COLO668 (cell line): ENCODE results near the gene MIS12.
A peak's percentile ranks its signal among the peaks of the same experiment; 100 is the strongest.

ENCODE experiments used
- DNase-seq: peaks from one replicate; lab custom pipeline; 2025; ENCODE audit not compliant: unreplicated experiment; lab: John Stamatoyannopoulos, UW

MIS12 gene

DNA sequence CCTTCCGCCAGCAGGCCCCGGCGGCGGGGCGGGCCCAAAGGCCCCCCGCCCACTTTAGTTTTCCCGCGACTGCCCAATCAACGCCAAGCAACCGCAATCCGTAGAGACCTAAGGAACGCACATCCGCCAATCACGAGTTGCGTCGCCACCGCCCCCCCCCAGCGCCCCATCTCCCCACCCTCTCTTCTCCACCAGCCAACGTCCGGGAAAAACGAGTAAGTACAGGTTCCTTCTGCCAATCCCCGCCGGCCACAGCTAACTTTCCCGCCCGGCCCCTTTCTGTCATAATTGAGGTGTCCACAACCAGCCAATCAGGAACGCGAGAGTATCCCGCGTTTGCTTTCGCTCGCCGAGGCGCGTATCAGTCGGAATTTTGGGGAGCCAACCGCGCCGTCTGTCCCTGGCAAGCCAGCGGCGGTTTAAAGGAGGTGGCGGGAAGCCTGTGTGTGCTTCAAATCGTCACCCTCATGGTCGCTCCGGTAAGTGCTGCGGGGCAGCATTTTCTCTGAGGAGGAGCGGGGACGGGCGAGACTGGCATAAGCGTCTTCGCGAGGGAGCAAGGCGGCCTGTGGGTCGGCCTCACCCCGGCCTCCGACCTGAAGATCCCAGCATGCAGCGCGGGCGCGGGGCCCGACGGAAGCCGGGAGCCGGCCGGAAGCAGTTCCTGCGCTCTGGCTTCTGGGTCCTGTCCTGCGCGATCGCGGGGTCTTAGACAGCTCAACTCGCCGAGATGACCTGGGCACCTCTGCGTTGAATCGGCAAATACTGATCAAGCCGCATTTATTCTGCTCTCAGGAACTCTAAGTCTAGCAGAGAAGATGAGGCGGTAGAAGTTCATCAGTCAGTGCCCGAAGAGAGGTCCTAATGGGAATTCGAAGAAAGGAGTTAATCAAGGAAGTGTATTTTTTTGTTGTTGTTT, at the start of gene MIS12:
MIS12 (plus strand) TSS at position 361 of the 919 bp plus-strand sequence. CDS start 2,297 bp downstream, outside the sequence.
- DNase-seq: peak; percentile 92

DNA sequence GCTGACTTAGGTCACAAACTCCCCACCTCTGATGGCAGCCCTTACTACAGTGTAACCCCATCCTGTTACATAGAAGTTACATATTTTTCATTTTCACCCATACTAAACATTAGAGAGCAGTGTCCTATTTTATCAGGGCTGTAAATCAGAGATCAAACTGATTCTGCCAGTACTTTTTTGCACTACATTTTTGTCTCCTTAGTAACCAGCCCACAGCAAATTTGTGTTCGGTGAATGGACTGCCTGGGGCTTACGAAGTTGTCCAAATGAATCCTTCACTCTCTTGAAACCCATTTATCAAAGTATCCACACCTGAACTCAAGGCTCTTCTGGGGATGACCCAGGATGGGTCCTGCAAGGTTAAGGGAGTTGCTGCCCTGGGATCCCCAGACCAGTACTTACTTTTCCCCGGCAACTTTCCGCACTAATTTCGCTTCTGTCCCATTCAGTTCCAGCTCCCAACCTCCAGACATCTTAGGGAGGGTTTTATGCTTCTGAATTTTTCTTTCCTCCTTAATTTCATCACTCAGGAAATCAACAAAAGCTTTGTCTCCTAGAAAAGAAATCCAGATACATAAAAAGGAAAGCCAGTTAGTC, 48.5 kb upstream of the MIS12 start:
- no peak for DNase-seq

GRCh38 chr17:5438716-5439445, 47.5 kb upstream of the MIS12 start, which contains the start of gene C1QBP:
TSS of gene C1QBP (minus strand) at chr17:5439155. CDS start at chr17:5439073, 82 bp downstream.
- peak; percentile 89 for DNase-seq

- DNase-seq: no peak
These were observed 47.0 kb upstream of the MIS12 start for GRCh38 chr17:5439446-5439764.

DNA sequence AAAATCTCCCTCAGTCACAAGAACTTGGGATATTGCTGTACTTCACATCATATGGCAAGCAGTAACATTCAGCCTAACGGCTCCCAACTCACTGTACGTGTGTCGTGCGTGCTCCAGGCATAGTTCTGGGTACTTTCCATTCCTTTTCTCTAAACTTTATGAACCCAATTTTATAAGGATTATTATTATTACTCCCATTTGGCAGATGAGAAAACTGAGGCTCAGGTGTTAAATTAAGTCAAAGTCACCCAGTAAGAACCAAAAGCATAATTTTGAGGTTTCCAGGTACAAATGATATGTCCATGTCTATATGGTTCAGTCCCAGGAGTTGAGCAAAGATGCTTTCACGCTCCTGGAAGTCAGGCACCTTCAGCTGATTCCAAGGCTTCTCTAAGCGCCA, 42.6 kb upstream of the MIS12 start:
- DNase-seq: no peak

DNA sequence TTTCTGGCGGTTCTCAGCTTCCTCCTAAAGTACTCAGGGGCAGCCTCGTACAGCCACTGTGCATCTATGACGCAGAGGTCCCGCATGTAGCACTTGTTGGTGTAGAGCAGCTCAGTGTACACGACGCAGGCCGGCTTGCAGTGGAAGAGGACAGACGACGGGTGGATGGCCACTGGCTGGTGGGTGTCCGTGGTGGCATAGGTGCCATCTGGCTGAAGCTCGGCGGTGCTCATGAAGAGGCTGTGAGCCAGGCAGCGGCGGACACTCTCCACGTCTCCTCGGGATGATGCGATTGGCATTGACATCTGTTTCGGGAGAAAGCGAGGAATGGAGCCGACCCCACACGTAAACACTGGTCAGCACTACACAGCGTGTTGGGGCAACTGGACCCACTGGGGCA, 42.2 kb upstream of the MIS12 start:
- DNase-seq: no peak

- DNase-seq: no peak
These were observed 39.6 kb upstream of the MIS12 start for GRCh38 chr17:5446786-5447185.

GRCh38 chr17:5464717-5465507, 21.5 kb upstream of the MIS12 start:
- DNase-seq: no peak

- DNase-seq: no peak
These were observed 20.1 kb upstream of the MIS12 start for GRCh38 chr17:5466295-5466694.

DNA sequence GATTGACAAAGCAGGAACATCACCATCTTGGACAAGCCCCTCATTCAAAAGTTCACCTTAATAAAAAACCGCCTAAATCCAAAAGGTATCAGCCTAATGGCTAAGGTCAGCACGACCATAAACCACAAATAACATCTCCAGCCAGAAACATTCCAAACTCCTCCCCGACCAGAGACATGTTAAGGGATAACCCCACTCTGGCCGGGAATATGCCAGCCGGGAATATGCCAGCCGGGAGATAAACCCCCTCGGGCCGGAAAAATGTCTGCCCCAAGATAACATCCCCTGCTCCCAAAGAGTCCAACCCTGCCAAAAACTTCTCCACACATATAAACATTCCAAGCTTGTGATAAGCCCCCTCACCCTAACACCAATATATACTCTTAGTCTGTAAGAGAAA, 18.9 kb upstream of the MIS12 start:
- DNase-seq: no peak

GRCh38 chr17:5468075-5468473, 18.3 kb upstream of the MIS12 start:
- DNase-seq: no peak

GRCh38 chr17:5472511-5472910, 13.9 kb upstream of the MIS12 start:
- DNase-seq: no peak

DNA sequence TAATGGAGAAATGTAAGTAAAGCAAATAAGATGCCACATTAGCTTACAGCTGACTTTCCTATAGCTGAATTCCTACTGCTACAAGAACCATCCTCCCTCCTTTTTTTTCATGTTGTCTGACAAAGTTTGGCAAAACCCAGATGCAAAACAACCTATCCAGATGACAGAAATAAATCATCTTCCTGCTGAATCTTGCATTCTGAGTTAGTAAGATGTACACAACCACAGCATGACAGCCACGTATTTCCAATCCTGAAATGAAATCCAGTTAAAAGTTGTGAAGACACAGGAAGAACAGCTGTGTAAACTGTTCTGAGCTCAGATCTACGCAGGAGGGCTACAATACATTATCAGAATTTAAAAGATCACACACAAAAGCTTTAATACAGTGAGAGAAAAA, 12.5 kb upstream of the MIS12 start:
- DNase-seq: no peak

DNA sequence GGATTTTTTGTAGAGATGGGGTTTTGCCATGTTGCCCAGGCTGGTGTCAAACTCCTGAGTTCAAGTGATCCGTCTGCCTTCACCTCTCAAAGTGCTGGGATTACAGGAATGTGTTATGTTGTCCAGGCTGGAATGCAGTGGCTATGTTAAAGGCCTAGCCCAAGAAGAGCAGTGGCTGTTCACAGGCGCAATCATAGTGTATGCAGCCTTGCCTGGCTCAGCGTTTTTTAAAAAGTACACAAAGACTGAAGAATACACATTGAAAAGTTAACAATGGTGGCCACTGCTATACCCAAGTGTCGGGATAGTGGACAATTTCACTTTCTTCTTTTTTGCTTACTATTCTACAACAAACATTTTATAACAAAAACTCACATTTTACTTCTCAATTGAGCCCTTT, 7.4 kb upstream of the MIS12 start:
- no peak for DNase-seq

GRCh38 chr17:5480962-5481361, 5.4 kb upstream of the MIS12 start:
- DNase-seq: no peak

GRCh38 chr17:5481451-5481850, 4.9 kb upstream of the MIS12 start:
- no peak for DNase-seq

- DNase-seq: no peak
These were observed 828 bp upstream of the MIS12 start, which contains the start of gene DERL2 for GRCh38 chr17:5485270-5486205. TSS of gene DERL2 (minus strand) at chr17:5486178. CDS start at chr17:5486161, 17 bp downstream.

GRCh38 chr17:5488752-5489151, 2.4 kb downstream of the MIS12 start:
- no peak for DNase-seq

- no peak for DNase-seq
These were observed 6.6 kb downstream of the MIS12 start for GRCh38 chr17:5492970-5493369.
